CD4-positive, alpha-beta T cell (primary cell): ENCODE results near the gene LIN37. TPM values are rescaled to one million over a fixed set of nuclear protein-coding genes. Genes with fewer than 3 reads are reported as not detected.

Experiments
- ATAC-seq: fragments of 200-7000 bp; cut with Tn5 transposase; one replicate; pipeline ENCODE4 v1.10.0; 2022; ENCODE audit warnings: mild to moderate bottlenecking; ENCODE audit not compliant: poor library complexity
- CTCF ChIA-PET: fragments of 350-600 bp; sonication (Branson Sonifier 250); formaldehyde crosslinking; loops from one replicate; lab custom pipeline; 2021; ENCODE audit warnings: antibody characterized with exemption, inconsistent platforms; lab: Charles Lee
- POLR2A ChIA-PET: fragments of 350-600 bp; sonication (Branson Sonifier 250); formaldehyde crosslinking; loops from one replicate; lab custom pipeline; 2021; ENCODE audit warnings: antibody characterized with exemption, inconsistent platforms; lab: Charles Lee
- DNase-seq, 14 experiments: peaks; one replicate each; pipeline ENCODE4 v3.0.0-alpha.2; 2013 to 2020; ENCODE audit warnings: mixed read lengths in 2 of 14
- H3K27ac ChIP-seq, 2 donors: one replicate each; pipeline versions ENCODE4 v1.5.1 to v1.7.0; 2013; ENCODE audit warnings: low read length in 2 of 2, low read depth in 1 of 2, mild to moderate bottlenecking in 1 of 2
- H3K27me3 ChIP-seq, 2 experiments: 1 replicate in 1 of 2; 2 replicates in 1 of 2; pipeline versions ENCODE4 v1.6.1 to v1.7.0; 2013; ENCODE audit warnings: low read length in 2 of 2, control low read depth in 1 of 2, mild to moderate bottlenecking in 1 of 2, moderate library complexity in 1 of 2; ENCODE audit not compliant: insufficient read depth in 2 of 2, control insufficient read depth in 1 of 2
- H3K36me3 ChIP-seq: one replicate; pipeline ENCODE4 v1.6.1; 2013; ENCODE audit warnings: low read length, control low read depth; ENCODE audit not compliant: insufficient read depth
- H3K4me1 ChIP-seq: one replicate; pipeline ENCODE4 v1.6.1; 2013; ENCODE audit warnings: low read length, control low read depth; ENCODE audit not compliant: insufficient read depth
- H3K4me3 ChIP-seq: one replicate; pipeline ENCODE4 v1.5.1; 2013; ENCODE audit warnings: mild to moderate bottlenecking, low read length, moderate library complexity
- H3K9me3 ChIP-seq, 2 experiments: 1 replicate in 1 of 2; 2 replicates in 1 of 2; pipeline versions ENCODE4 v1.6.1 to v1.7.0; 2013; ENCODE audit warnings: low read length in 2 of 2, mild to moderate bottlenecking in 2 of 2, control low read depth in 1 of 2, moderate library complexity in 1 of 2; ENCODE audit not compliant: control insufficient read depth in 1 of 2, insufficient read depth in 1 of 2
- H3K27ac Mint-ChIP-seq: one replicate; pipeline ENCODE4 v1.8.0; 2020; ENCODE audit warnings: mixed read lengths
- H3K27me3 Mint-ChIP-seq: one replicate; pipeline ENCODE4 v1.8.0; 2021; ENCODE audit warnings: mixed read lengths
- H3K36me3 Mint-ChIP-seq: one replicate; pipeline ENCODE4 v1.8.0; 2021; ENCODE audit warnings: low read depth, mixed read lengths
- H3K4me1 Mint-ChIP-seq: one replicate; pipeline ENCODE4 v1.8.0; 2021; ENCODE audit warnings: low read depth, mixed read lengths
- H3K4me3 Mint-ChIP-seq: one replicate; pipeline ENCODE4 v1.8.0; 2020; ENCODE audit warnings: mild to moderate bottlenecking, mixed read lengths
- H3K9me3 Mint-ChIP-seq: one replicate; pipeline ENCODE4 v1.8.0; 2020; ENCODE audit warnings: mixed read lengths
- intact Hi-C, 2 experiments: fragments of 100-400 bp; cut with DNase I in 1 of 2; cut with micrococcal nuclease in 1 of 2; formaldehyde crosslinking; loops; one replicate each; pipeline versions ENCODE4 v1.15.1 to v1.9.0; 2023 to 2025; cut with DNase I, micrococcal nuclease
- total RNA-seq, 174 experiments: library from RNA in 2 of 174; stranded (reverse) in 2 of 174; gene quantifications; one replicate each; pipeline ENCODE4 v1.2.3 and lab custom pipeline; 2021 to 2026
- TF ChIP-seq, protein P1 (sequence below): fragments of 200-600 bp; IDR thresholded peaks from one replicate; pipeline ENCODE4 v1.8.0; 2022; ENCODE audit warnings: antibody characterized with exemption, mild to moderate bottlenecking

The LIN37 gene
- total RNA-seq, 2 experiments from 2014 or later, result 4.8 to 6.0 TPM

DNA sequence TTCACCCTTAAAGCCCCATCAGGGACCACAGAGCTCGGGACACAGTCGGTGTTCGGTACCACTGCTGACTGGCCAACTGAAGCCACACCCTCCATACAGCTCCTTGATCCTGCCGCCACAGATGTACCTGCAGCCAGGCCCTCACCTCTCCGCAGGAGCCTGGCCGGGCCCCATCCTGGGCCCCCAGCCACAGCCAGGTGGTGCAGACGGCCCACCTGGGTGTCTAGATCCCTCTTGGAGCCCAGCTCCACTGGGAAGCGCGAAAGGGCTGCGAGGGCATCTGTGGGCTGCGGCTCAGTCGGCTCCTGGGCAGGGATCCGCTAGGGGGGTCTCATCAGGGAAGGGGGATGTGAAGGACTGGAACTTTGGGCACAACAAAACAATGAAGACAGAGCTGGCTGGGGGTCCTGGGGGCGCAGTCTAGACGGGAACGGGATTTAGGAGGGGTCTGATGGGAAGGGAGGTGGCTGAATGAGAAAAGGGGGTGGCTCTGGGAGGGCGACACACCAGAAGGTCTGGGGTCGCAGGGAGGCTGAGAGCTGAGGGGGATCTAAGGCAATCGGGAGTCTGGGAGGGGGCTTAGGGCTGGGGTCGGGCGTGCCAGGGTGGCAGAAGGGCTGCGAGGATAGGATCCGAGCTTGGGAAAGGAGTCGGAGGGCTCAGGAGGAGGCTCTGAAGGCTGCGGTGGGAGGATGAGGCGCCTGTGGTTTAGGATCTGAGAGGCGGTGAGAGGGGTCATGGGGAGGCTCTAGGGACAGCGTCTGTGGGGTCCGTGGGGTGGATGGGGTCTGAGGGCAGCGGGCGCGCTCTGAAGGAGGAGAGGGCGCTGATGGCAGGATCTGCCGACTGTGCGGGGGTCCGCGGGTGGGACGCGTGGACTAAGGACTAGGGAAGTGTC lies 48.5 kb downstream of the LIN37 start:
- Mint-ChIP-seq H3K9me3 (no peaks in the 10 kb centered on the region), H3K27me3 (peaks cover 43% of the 10 kb centered on the region), H3K36me3 (no peaks in the 10 kb centered on the region), H3K4me3 (no peak overlapping the region), H3K27ac (no peak overlapping the region), H3K4me1 (no peaks in the 10 kb centered on the region)
- Histone ChIP-seq H3K36me3 (no peaks in the 10 kb centered on the region), H3K4me3 (no peak overlapping the region), H3K27me3 (peaks cover 9 to 12% of the 10 kb centered on the region in 2 experiments), H3K9me3 (peaks cover 0 to 8% of the 10 kb centered on the region in 2 experiments), H3K4me1 (peaks cover 8% of the 10 kb centered on the region), H3K27ac (no peak overlapping the region)
- TF ChIP-seq, protein P1, sequence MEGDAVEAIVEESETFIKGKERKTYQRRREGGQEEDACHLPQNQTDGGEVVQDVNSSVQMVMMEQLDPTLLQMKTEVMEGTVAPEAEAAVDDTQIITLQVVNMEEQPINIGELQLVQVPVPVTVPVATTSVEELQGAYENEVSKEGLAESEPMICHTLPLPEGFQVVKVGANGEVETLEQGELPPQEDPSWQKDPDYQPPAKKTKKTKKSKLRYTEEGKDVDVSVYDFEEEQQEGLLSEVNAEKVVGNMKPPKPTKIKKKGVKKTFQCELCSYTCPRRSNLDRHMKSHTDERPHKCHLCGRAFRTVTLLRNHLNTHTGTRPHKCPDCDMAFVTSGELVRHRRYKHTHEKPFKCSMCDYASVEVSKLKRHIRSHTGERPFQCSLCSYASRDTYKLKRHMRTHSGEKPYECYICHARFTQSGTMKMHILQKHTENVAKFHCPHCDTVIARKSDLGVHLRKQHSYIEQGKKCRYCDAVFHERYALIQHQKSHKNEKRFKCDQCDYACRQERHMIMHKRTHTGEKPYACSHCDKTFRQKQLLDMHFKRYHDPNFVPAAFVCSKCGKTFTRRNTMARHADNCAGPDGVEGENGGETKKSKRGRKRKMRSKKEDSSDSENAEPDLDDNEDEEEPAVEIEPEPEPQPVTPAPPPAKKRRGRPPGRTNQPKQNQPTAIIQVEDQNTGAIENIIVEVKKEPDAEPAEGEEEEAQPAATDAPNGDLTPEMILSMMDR, result no peak
- ChIA-PET CTCF (no interaction called here), POLR2A (no interaction called here)
- ATAC-seq (no peak), DNase-seq (no peak)
- intact Hi-C loops, result no loop called here

DNA sequence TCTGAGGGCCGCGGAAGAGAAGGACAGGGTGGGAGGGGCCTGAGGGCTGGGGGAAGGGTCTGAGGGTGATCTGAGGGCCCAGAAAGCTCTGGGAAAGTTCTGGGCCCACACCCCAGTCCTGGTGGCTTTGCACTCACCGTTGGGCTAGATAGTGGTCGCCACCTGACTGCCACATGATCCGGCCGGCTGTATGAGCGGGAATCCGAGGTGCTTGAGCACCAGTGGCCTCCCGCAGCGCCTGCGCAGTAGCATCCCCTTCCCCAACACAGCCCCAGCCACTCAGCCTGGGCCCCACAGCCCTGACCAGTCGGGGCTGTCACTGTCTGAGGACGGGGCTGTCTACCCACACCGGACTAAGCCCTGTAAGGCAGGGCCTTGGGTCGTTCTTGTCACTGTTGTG lies 49.3 kb downstream of the LIN37 start:
- Mint-ChIP-seq H3K27ac (no peak overlapping the region), H3K9me3 (no peaks in the 10 kb centered on the region), H3K4me1 (no peaks in the 10 kb centered on the region), H3K27me3 (peaks cover 46% of the 10 kb centered on the region), H3K36me3 (no peaks in the 10 kb centered on the region), H3K4me3 (no peak overlapping the region)
- intact Hi-C loops, result no loop called here
- DNase-seq (no peak), ATAC-seq (no peak)
- CTCF ChIA-PET, result no interaction called here
- POLR2A ChIA-PET, result no interaction called here
- Histone ChIP-seq H3K27me3 (peaks cover 9 to 12% of the 10 kb centered on the region in 2 experiments), H3K4me3 (no peak overlapping the region), H3K36me3 (no peaks in the 10 kb centered on the region), H3K27ac (no peak overlapping the region), H3K4me1 (peaks cover 8% of the 10 kb centered on the region), H3K9me3 (peaks cover 0 to 8% of the 10 kb centered on the region in 2 experiments)
- TF ChIP-seq, protein P1, result no peak

DNA sequence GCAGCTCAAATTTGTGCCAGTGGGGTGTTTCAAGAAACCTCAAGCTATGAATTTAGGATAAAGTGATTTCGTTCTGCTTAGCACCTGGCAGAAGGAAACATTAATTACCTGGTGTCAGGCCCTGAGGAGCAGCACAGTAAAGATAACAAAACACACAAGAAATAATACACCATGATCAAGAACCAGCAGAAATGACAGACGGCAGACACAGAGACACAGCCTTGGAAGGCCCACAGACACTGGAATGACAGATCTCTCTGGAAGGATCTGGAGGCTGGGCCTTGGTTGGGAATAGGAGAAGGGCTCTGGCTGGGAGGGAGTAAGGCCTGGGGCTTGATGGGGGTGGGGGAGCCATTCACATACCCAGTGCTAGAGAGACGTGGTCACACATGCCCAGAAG lies 53.5 kb downstream of the LIN37 start:
- Mint-ChIP-seq H3K36me3 (no peaks in the 10 kb centered on the region), H3K27me3 (peaks cover 29% of the 10 kb centered on the region), H3K27ac (no peak overlapping the region), H3K4me3 (no peak overlapping the region), H3K9me3 (no peaks in the 10 kb centered on the region), H3K4me1 (no peaks in the 10 kb centered on the region)
- CTCF ChIA-PET, result no interaction called here
- H3K4me3 ChIP-seq, result no peak overlapping the region
- POLR2A ChIA-PET, result no interaction called here
- DNase-seq, result no peak
- peaks cover 0 to 5% of the 10 kb centered on the region in 2 experiments for H3K9me3 ChIP-seq
- intact Hi-C loops, result no loop called here
- no peaks in the 10 kb centered on the region for H3K36me3 ChIP-seq
- TF ChIP-seq, protein P1, result no peak
- no peak overlapping the region for H3K27ac ChIP-seq
- peaks cover 12% of the 10 kb centered on the region for H3K4me1 ChIP-seq
- no peak for ATAC-seq
- peaks cover 5 to 6% of the 10 kb centered on the region in 2 experiments for H3K27me3 ChIP-seq

Other genes starting within 250 kb of the LIN37 start
- not detected for gene DMKN, start 234.9 kb upstream of the LIN37 start, total RNA-seq
- not detected for gene SBSN, start 220.3 kb upstream of the LIN37 start, total RNA-seq
- not detected for gene GAPDHS, start 215.1 kb upstream of the LIN37 start, total RNA-seq
- gene TMEM147, start 202.9 kb upstream of the LIN37 start, total RNA-seq, result 10 to 100 TPM; 20.3 to 22.0 TPM
- gene ATP4A, start 184.9 kb upstream of the LIN37 start, total RNA-seq, result not detected
- not detected for gene PMIS2, start 162.4 kb upstream of the LIN37 start, total RNA-seq
- gene HAUS5, start 135.8 kb upstream of the LIN37 start, total RNA-seq, result 10 to 100 TPM; 28.4 to 29.9 TPM
- 10 to 100 TPM; 45.7 to 48.8 TPM for gene RBM42, start 119.5 kb upstream of the LIN37 start, total RNA-seq
- under 1 TPM; 0.58 to 0.59 TPM for gene ETV2, start 106.8 kb upstream of the LIN37 start, total RNA-seq
- gene COX6B1, start 100.3 kb upstream of the LIN37 start, total RNA-seq, result 100 to 1,000 TPM; 136 to 144 TPM
- under 1 TPM; 0.36 to 0.47 TPM for gene UPK1A, start 82.1 kb upstream of the LIN37 start, total RNA-seq
- gene ZBTB32, start 44.0 kb upstream of the LIN37 start, total RNA-seq, result 1 to 10 TPM; 2.2 to 3.3 TPM
- 10 to 100 TPM; 59.4 to 59.7 TPM for gene KMT2B, start 30.6 kb upstream of the LIN37 start, total RNA-seq
- 10 to 100 TPM; 40.3 to 43.1 TPM for gene IGFLR1, start 6.1 kb upstream of the LIN37 start, total RNA-seq
- gene U2AF1L4, start 3.2 kb upstream of the LIN37 start, total RNA-seq, result 10 to 100 TPM; 74.6 to 85.8 TPM
- 1 to 10 TPM; 7.3 to 9.4 TPM for gene PSENEN, start 2.9 kb upstream of the LIN37 start, total RNA-seq
- not detected for gene HSPB6, start 8.5 kb downstream of the LIN37 start, total RNA-seq
- gene PROSER3, start 9.6 kb downstream of the LIN37 start, total RNA-seq, result 10 to 100 TPM; 19.4 to 22.6 TPM
- 10 to 100 TPM; 16.4 to 19.5 TPM for gene ARHGAP33, start 27.0 kb downstream of the LIN37 start, total RNA-seq
- gene PRODH2, start 64.3 kb downstream of the LIN37 start, total RNA-seq, result not detected
- gene NPHS1, start 103.9 kb downstream of the LIN37 start, total RNA-seq, result not detected
- under 1 TPM in 1 of 2 experiments, not detected in 1; 0.14 TPM for gene KIRREL2, start 108.3 kb downstream of the LIN37 start, total RNA-seq
- gene APLP1, start 120.0 kb downstream of the LIN37 start, total RNA-seq, result not detected
- 10 to 100 TPM; 26.5 to 30.1 TPM for gene NFKBID, start 152.0 kb downstream of the LIN37 start, total RNA-seq
- gene HCST, start 154.0 kb downstream of the LIN37 start, total RNA-seq, result 10 to 100 TPM; 72.4 to 78.6 TPM
- 1 to 10 TPM; 6.0 to 7.6 TPM for gene TYROBP, start 159.7 kb downstream of the LIN37 start, total RNA-seq
- gene LRFN3, start 187.8 kb downstream of the LIN37 start, total RNA-seq, result 1 to 10 TPM; 4.2 to 4.5 TPM
- gene SDHAF1, start 246.6 kb downstream of the LIN37 start, total RNA-seq, result 1 to 10 TPM; 4.3 to 5.4 TPM